Esophagus muscularis mucosa (tissue), 3 donors: ENCODE measurements around the gene BCL2L1.

Experiments used
- CTCF ChIP-seq, 3 experiments: fragments of 200-600 bp in 2 of 3; fragments of 450-650 bp in 1 of 3; sonication (generic) in 2 of 3; IDR thresholded peaks; one replicate each; pipeline ENCODE4 v1.5.1; 2017 to 2019; ENCODE audit warnings: antibody characterized with exemption in 3 of 3, mild to moderate bottlenecking in 2 of 3, moderate library complexity in 1 of 3
- POLR2A ChIP-seq: fragments of 450-650 bp; IDR thresholded peaks from one replicate; pipeline ENCODE4 v1.6.1; 2017; ENCODE audit warnings: antibody characterized with exemption, moderate library complexity, mild to moderate bottlenecking, low read depth

- TF ChIP-seq POLR2A: no peak
- TF ChIP-seq CTCF (IDR thresholded peaks at IDR 0.05): no peak
Measured at GRCh38 chr20:31673435-31673834, 49.2 kb downstream of the BCL2L1 start.
